Ovary (tissue), 3 donors: Measurements from ENCODE around the gene PCNT.

Experiments used
- CTCF ChIP-seq, 3 donors: fragments of 450-650 bp in 2 of 3; fragments of 200-600 bp in 1 of 3; IDR thresholded peaks; one replicate each; pipeline versions ENCODE4 v1.5.1 to v1.8.0; 2016 to 2022; ENCODE audit warnings: antibody characterized with exemption in 3 of 3, mild to moderate bottlenecking in 1 of 3
- POLR2A ChIP-seq: fragments of 450-650 bp; IDR thresholded peaks from one replicate; pipeline ENCODE4 v1.6.1; 2017; ENCODE audit warnings: antibody characterized with exemption, mild to moderate bottlenecking, moderate library complexity
- donor health status: DM: no; HTN: no; CAD: no.

GRCh38 chr21:46374761-46375389 is 50.9 kb downstream of the PCNT start:
- no peak for TF ChIP-seq CTCF (IDR thresholded peaks at IDR 0.05)
- no peak for TF ChIP-seq POLR2A
